ENCODE data around the gene MAP4K3.

MAP4K3 gene

GRCh38 chr2:39470580-39470979 is 33.5 kb upstream of the MAP4K3 start:
- Histone ChIP-seq H3K4me1 (ENCODE audit: control insufficient read depth, insufficient read depth, low read length, poor library complexity, severe bottlenecking) (peaks cover 44% of the 10 kb centered on the region), H3K4me3 (ENCODE audit: extremely low read depth, insufficient read depth, low read length, poor library complexity, severe bottlenecking) (no peak overlapping the region), H3K36me3 (ENCODE audit: control insufficient read depth, insufficient read depth, low read length) (no peaks in the 10 kb centered on the region), H3K9me3 (ENCODE audit: control insufficient read depth, low read length) (no peaks in the 10 kb centered on the region), H3K27ac (ENCODE audit: low read depth, low read length, severe bottlenecking) (no peak overlapping the region)
- WGBS, 2 experiments (ENCODE audit: insufficient coverage in 2 of 2), result 94% methylated on average over 2 of the region's 3 CpGs; no CpG with 5 or more reads in 1 of the 2 experiments

- WGBS, 2 experiments (ENCODE audit: insufficient coverage in 2 of 2), result 43 to 60% methylated on average over 2 to 3 of the region's 3 CpGs
- Histone ChIP-seq H3K27ac (ENCODE audit: low read depth, low read length, severe bottlenecking) (peak overlapping the region; percentile 79), H3K4me1 (ENCODE audit: control insufficient read depth, insufficient read depth, low read length, poor library complexity, severe bottlenecking) (peaks cover 44% of the 10 kb centered on the region), H3K9me3 (ENCODE audit: control insufficient read depth, low read length) (no peaks in the 10 kb centered on the region), H3K4me3 (ENCODE audit: extremely low read depth, insufficient read depth, low read length, poor library complexity, severe bottlenecking) (no peak overlapping the region), H3K36me3 (ENCODE audit: control insufficient read depth, insufficient read depth, low read length) (no peaks in the 10 kb centered on the region)
Observed at GRCh38 chr2:39469807-39470206, 32.7 kb upstream of the MAP4K3 start.

- 91 to 100% methylated on average over 2 to 4 of the region's 4 CpGs for WGBS, 2 experiments (ENCODE audit: insufficient coverage in 2 of 2)
- H3K9me3 ChIP-seq (ENCODE audit: control insufficient read depth, low read length), result no peaks in the 10 kb centered on the region
- H3K27ac ChIP-seq (ENCODE audit: low read depth, low read length, severe bottlenecking), result peak overlapping the region; percentile 79
- no peaks in the 10 kb centered on the region for H3K36me3 ChIP-seq (ENCODE audit: control insufficient read depth, insufficient read depth, low read length)
- no peak overlapping the region for H3K4me3 ChIP-seq (ENCODE audit: extremely low read depth, insufficient read depth, low read length, poor library complexity, severe bottlenecking)
- H3K4me1 ChIP-seq (ENCODE audit: control insufficient read depth, insufficient read depth, low read length, poor library complexity, severe bottlenecking), result peaks cover 44% of the 10 kb centered on the region
Observed at GRCh38 chr2:39468579-39469451, 31.7 kb upstream of the MAP4K3 start.

GRCh38 chr2:39466311-39466710 is 29.2 kb upstream of the MAP4K3 start:
- H3K4me3 ChIP-seq (ENCODE audit: extremely low read depth, insufficient read depth, low read length, poor library complexity, severe bottlenecking), result no peak overlapping the region
- no peaks in the 10 kb centered on the region for H3K36me3 ChIP-seq (ENCODE audit: control insufficient read depth, insufficient read depth, low read length)
- peaks cover 41% of the 10 kb centered on the region for H3K4me1 ChIP-seq (ENCODE audit: control insufficient read depth, insufficient read depth, low read length, poor library complexity, severe bottlenecking)
- H3K9me3 ChIP-seq (ENCODE audit: control insufficient read depth, low read length), result no peaks in the 10 kb centered on the region
- 90 to 92% methylated on average over 4 of the region's 6 CpGs for WGBS, 2 experiments (ENCODE audit: insufficient coverage in 2 of 2)
- no peak overlapping the region for H3K27ac ChIP-seq (ENCODE audit: low read depth, low read length, severe bottlenecking)

GRCh38 chr2:39464864-39465263 is 27.8 kb upstream of the MAP4K3 start:
- Histone ChIP-seq H3K36me3 (ENCODE audit: control insufficient read depth, insufficient read depth, low read length) (no peaks in the 10 kb centered on the region), H3K4me3 (ENCODE audit: extremely low read depth, insufficient read depth, low read length, poor library complexity, severe bottlenecking) (no peak overlapping the region), H3K27ac (ENCODE audit: low read depth, low read length, severe bottlenecking) (no peak overlapping the region), H3K9me3 (ENCODE audit: control insufficient read depth, low read length) (no peaks in the 10 kb centered on the region), H3K4me1 (ENCODE audit: control insufficient read depth, insufficient read depth, low read length, poor library complexity, severe bottlenecking) (peaks cover 26% of the 10 kb centered on the region)
- WGBS, 2 experiments (ENCODE audit: insufficient coverage in 2 of 2), result 36 to 40% methylated on average over 1 of the region's 1 CpG

- WGBS, 2 experiments (ENCODE audit: insufficient coverage in 2 of 2), result 100% methylated on average over 1 of the region's 2 CpGs; no CpG with 5 or more reads in 1 of the 2 experiments
- H3K9me3 ChIP-seq (ENCODE audit: control insufficient read depth, low read length), result no peaks in the 10 kb centered on the region
- no peak overlapping the region for H3K4me3 ChIP-seq (ENCODE audit: extremely low read depth, insufficient read depth, low read length, poor library complexity, severe bottlenecking)
- H3K4me1 ChIP-seq (ENCODE audit: control insufficient read depth, insufficient read depth, low read length, poor library complexity, severe bottlenecking), result peaks cover 7% of the 10 kb centered on the region
- H3K36me3 ChIP-seq (ENCODE audit: control insufficient read depth, insufficient read depth, low read length), result peaks cover 4% of the 10 kb centered on the region
- H3K27ac ChIP-seq (ENCODE audit: low read depth, low read length, severe bottlenecking), result no peak overlapping the region
Observed at GRCh38 chr2:39455826-39456225, 18.7 kb upstream of the MAP4K3 start.

- no peak overlapping the region for H3K27ac ChIP-seq (ENCODE audit: low read depth, low read length, severe bottlenecking)
- H3K4me3 ChIP-seq (ENCODE audit: extremely low read depth, insufficient read depth, low read length, poor library complexity, severe bottlenecking), result no peak overlapping the region
- H3K4me1 ChIP-seq (ENCODE audit: control insufficient read depth, insufficient read depth, low read length, poor library complexity, severe bottlenecking), result peaks cover 12% of the 10 kb centered on the region
- no peaks in the 10 kb centered on the region for H3K9me3 ChIP-seq (ENCODE audit: control insufficient read depth, low read length)
- H3K36me3 ChIP-seq (ENCODE audit: control insufficient read depth, insufficient read depth, low read length), result peaks cover 4% of the 10 kb centered on the region
- WGBS, 2 experiments (ENCODE audit: insufficient coverage in 2 of 2), result 93 to 100% methylated on average over 3 of the region's 5 CpGs
Observed at GRCh38 chr2:39452396-39452795, 15.3 kb upstream of the MAP4K3 start.

- Histone ChIP-seq H3K9me3 (ENCODE audit: control insufficient read depth, low read length) (no peaks in the 10 kb centered on the region), H3K36me3 (ENCODE audit: control insufficient read depth, insufficient read depth, low read length) (peaks cover 4% of the 10 kb centered on the region), H3K4me3 (ENCODE audit: extremely low read depth, insufficient read depth, low read length, poor library complexity, severe bottlenecking) (no peak overlapping the region)
Observed at GRCh38 chr2:39451954-39452353, 14.9 kb upstream of the MAP4K3 start.

GRCh38 chr2:39448169-39448502 is 11.1 kb upstream of the MAP4K3 start:
- Histone ChIP-seq H3K4me1 (ENCODE audit: control insufficient read depth, insufficient read depth, low read length, poor library complexity, severe bottlenecking) (peaks cover 5% of the 10 kb centered on the region), H3K36me3 (ENCODE audit: control insufficient read depth, insufficient read depth, low read length) (peaks cover 11% of the 10 kb centered on the region), H3K9me3 (ENCODE audit: control insufficient read depth, low read length) (no peaks in the 10 kb centered on the region), H3K4me3 (ENCODE audit: extremely low read depth, insufficient read depth, low read length, poor library complexity, severe bottlenecking) (no peak overlapping the region), H3K27ac (ENCODE audit: low read depth, low read length, severe bottlenecking) (no peak overlapping the region)
- WGBS, 2 experiments (ENCODE audit: insufficient coverage in 2 of 2), result 100% methylated on average over 2 of the region's 3 CpGs; no CpG with 5 or more reads in 1 of the 2 experiments

More at GRCh38 chr2:39451954-39452353, 14.9 kb upstream of the MAP4K3 start:
- Histone ChIP-seq H3K4me1 (ENCODE audit: control insufficient read depth, insufficient read depth, low read length, poor library complexity, severe bottlenecking) (peaks cover 12% of the 10 kb centered on the region), H3K27ac (ENCODE audit: low read depth, low read length, severe bottlenecking) (no peak overlapping the region)

- H3K27ac ChIP-seq (ENCODE audit: low read depth, low read length, severe bottlenecking), result no peak overlapping the region
- no peaks in the 10 kb centered on the region for H3K9me3 ChIP-seq (ENCODE audit: control insufficient read depth, low read length)
- WGBS, 2 experiments (ENCODE audit: insufficient coverage in 2 of 2), result 100% methylated on average over 1 to 4 of the region's 6 CpGs
- H3K36me3 ChIP-seq (ENCODE audit: control insufficient read depth, insufficient read depth, low read length), result peaks cover 12% of the 10 kb centered on the region
- peaks cover 5% of the 10 kb centered on the region for H3K4me1 ChIP-seq (ENCODE audit: control insufficient read depth, insufficient read depth, low read length, poor library complexity, severe bottlenecking)
- no peak overlapping the region for H3K4me3 ChIP-seq (ENCODE audit: extremely low read depth, insufficient read depth, low read length, poor library complexity, severe bottlenecking)
Observed at GRCh38 chr2:39447266-39448168, 10.4 kb upstream of the MAP4K3 start.

All from mesodermal cell (in vitro differentiated cells).